GM23338 (cell line): Measurements from ENCODE around the gene CNTNAP5. TPM values are rescaled to one million over a fixed set of nuclear protein-coding genes. Genes with fewer than 3 reads are reported as not detected.

ENCODE experiments used
- ATAC-seq: fragments of 200-7000 bp; cut with Tn5 transposase; 3 replicates; pipeline ENCODE4 v1.9.1; 2020
- DNase-seq: peaks from one replicate; pipeline ENCODE4 v3.0.0-alpha.2; 2015; ENCODE audit warnings: low spot score
- H2AFZ ChIP-seq: fragments of 200-600 bp; sonication (generic); 2 replicates; pipeline ENCODE4 v1.8.0; 2016; ENCODE audit warnings: antibody characterized with exemption, mild to moderate bottlenecking, moderate library complexity
- H3F3A ChIP-seq: fragments of 200-600 bp; sonication (generic); replicated peaks from 2 replicates; pipeline ENCODE4 v1.8.0; 2017; ENCODE audit warnings: antibody characterized with exemption, mixed run types, low read depth
- H3K27ac ChIP-seq: fragments of 200-600 bp; sonication (generic); 2 replicates; pipeline ENCODE4 v1.6.1; 2016; ENCODE audit warnings: low read depth
- H3K27me3 ChIP-seq: fragments of 200-600 bp; sonication (generic); 2 replicates; pipeline ENCODE4 v1.8.0; 2016; ENCODE audit warnings: mild to moderate bottlenecking, mixed run types, moderate library complexity; ENCODE audit not compliant: insufficient read depth
- H3K36me3 ChIP-seq: fragments of 200-600 bp; sonication (generic); 2 replicates; pipeline ENCODE4 v1.8.0; 2016; ENCODE audit warnings: mild to moderate bottlenecking; ENCODE audit not compliant: insufficient read depth
- H3K4me1 ChIP-seq: fragments of 200-600 bp; sonication (generic); 2 replicates; pipeline ENCODE4 v1.8.0; 2016; ENCODE audit warnings: mild to moderate bottlenecking, moderate library complexity; ENCODE audit not compliant: insufficient read depth
- H3K4me2 ChIP-seq: fragments of 200-600 bp; sonication (generic); 2 replicates; pipeline ENCODE4 v1.7.1; 2017; ENCODE audit warnings: mixed run types
- H3K4me3 ChIP-seq: fragments of 200-600 bp; sonication (generic); 2 replicates; pipeline ENCODE4 v1.6.1; 2016; ENCODE audit warnings: mixed run types
- H3K79me2 ChIP-seq: fragments of 200-600 bp; sonication (generic); replicated peaks from 2 replicates; pipeline ENCODE4 v1.8.0; 2017; ENCODE audit warnings: mild to moderate bottlenecking; ENCODE audit not compliant: insufficient read depth
- H3K9me2 ChIP-seq: fragments of 200-600 bp; sonication (generic); 2 replicates; pipeline ENCODE4 v1.8.0; 2017; ENCODE audit not compliant: insufficient read depth
- H4K20me1 ChIP-seq: fragments of 200-600 bp; sonication (generic); replicated peaks from 2 replicates; pipeline ENCODE4 v1.8.0; 2017; ENCODE audit warnings: mild to moderate bottlenecking; ENCODE audit not compliant: insufficient read depth
- H3K27ac Mint-ChIP-seq: 2 replicates; pipeline ENCODE4 v1.8.0; 2020; ENCODE audit warnings: inconsistent platforms, mild to moderate bottlenecking, moderate library complexity, mixed read lengths
- H3K27me3 Mint-ChIP-seq: 3 replicates; pipeline ENCODE4 v1.8.0; 2022; ENCODE audit warnings: low read depth, mild to moderate bottlenecking, moderate library complexity, mixed read lengths, inconsistent platforms; ENCODE audit not compliant: insufficient read depth, poor library complexity
- H3K36me3 Mint-ChIP-seq: 3 replicates; pipeline ENCODE4 v1.8.0; 2021; ENCODE audit warnings: low read depth, mild to moderate bottlenecking, inconsistent platforms, moderate library complexity, mixed read lengths
- H3K4me1 Mint-ChIP-seq: 3 replicates; pipeline ENCODE4 v1.8.0; 2020; ENCODE audit warnings: mild to moderate bottlenecking, inconsistent platforms, mixed read lengths
- H3K4me3 Mint-ChIP-seq: 3 replicates; pipeline ENCODE4 v1.8.0; 2021; ENCODE audit warnings: moderate library complexity, mild to moderate bottlenecking, inconsistent platforms, mixed read lengths
- H3K9me3 Mint-ChIP-seq: 3 replicates; pipeline ENCODE4 v1.8.0; 2020; ENCODE audit warnings: moderate library complexity, mild to moderate bottlenecking, inconsistent platforms, mixed read lengths
- CREB1 ChIP-seq: fragments of 250-450 bp; sonication (Bioruptor Pico); IDR thresholded peaks from 2 replicates; pipeline ENCODE4 v1.5.0; 2020; ENCODE audit warnings: low read depth, mild to moderate bottlenecking, moderate library complexity
- EZH2phosphoT487 ChIP-seq: fragments of 200-600 bp; sonication (generic); IDR thresholded peaks from one replicate; pipeline ENCODE4 v1.8.1; 2018; ENCODE audit warnings: antibody characterized with exemption; ENCODE audit not compliant: unreplicated experiment
- JUNB ChIP-seq: IDR thresholded peaks from one replicate; pipeline ENCODE4 v1.6.1; 2016; ENCODE audit warnings: antibody characterized with exemption; ENCODE audit not compliant: unreplicated experiment
- NANOG ChIP-seq: IDR thresholded peaks from 2 replicates; pipeline ENCODE4 v1.6.1; 2016; ENCODE audit warnings: antibody characterized with exemption, borderline replicate concordance
- POLR2AphosphoS5 ChIP-seq: IDR thresholded peaks from 2 replicates; pipeline ENCODE4 v1.6.1; 2016; ENCODE audit warnings: antibody characterized with exemption, low read depth
- STAT1 ChIP-seq: IDR thresholded peaks from one replicate; pipeline ENCODE4 v1.6.1; 2016; ENCODE audit warnings: antibody characterized with exemption; ENCODE audit not compliant: unreplicated experiment
- ZNF114 ChIP-seq: fragments of 250-450 bp; sonication (Bioruptor Pico); IDR thresholded peaks from 2 replicates; pipeline ENCODE4 v1.5.0; 2020; ENCODE audit warnings: mild to moderate bottlenecking, moderate library complexity
- ZNF331 ChIP-seq: fragments of 250-450 bp; sonication (Bioruptor Pico); IDR thresholded peaks from 2 replicates; pipeline ENCODE4 v1.5.0; 2020; ENCODE audit warnings: low read depth, mild to moderate bottlenecking, moderate library complexity
- polyA plus RNA-seq: library from polyadenylated mRNA; unstranded; fragments of >200 nt; fragmentation: Nextera tagmentation; extraction: Ambion mirVana; gene quantifications from 2 replicates; pipeline ENCODE4 v1.2.1, GENCODE V29; 2016
- total RNA-seq: library from RNA; depleted of rRNA; stranded (reverse); fragments of >200 nt; shearing (Covaris generic); gene quantifications from 2 replicates; pipeline ENCODE4 v1.2.3, GENCODE V29; 2014
- TF ChIP-seq, protein P1 (sequence below): fragments of 250-450 bp; sonication (Bioruptor Pico); IDR thresholded peaks from 2 replicates; pipeline ENCODE4 v1.5.0; 2020; ENCODE audit warnings: mild to moderate bottlenecking, moderate library complexity
- TF ChIP-seq, protein P2 (sequence below): IDR thresholded peaks from one replicate; pipeline ENCODE4 v1.6.1; 2018; ENCODE audit warnings: antibody characterized with exemption; ENCODE audit not compliant: unreplicated experiment
- TF ChIP-seq, protein P3 (sequence below): IDR thresholded peaks from 2 replicates; pipeline ENCODE4 v1.6.1; 2016; ENCODE audit warnings: antibody characterized with exemption

CNTNAP5 gene
- total and polyA plus RNA-seq, 2 experiments from 2014 or later: 0.49 to 0.50 TPM

DNA sequence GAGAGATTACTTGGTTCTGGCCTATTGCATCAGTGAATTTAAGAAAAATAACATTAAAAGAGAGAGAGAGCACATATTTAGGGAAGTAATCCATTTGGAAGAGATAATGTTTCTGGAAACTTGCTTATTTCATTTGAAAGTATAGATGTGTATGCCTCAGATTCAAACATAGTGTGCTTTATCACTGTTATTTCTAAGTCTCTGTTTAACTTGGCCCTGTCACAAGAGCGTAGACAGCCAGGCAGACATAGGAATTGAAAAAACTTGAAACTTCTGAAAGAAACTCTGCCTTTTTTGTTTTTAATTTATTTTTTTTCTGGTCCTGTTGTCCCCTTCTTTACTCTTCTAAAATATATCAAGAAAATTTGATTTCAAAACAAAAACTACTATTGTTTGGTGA, 849.1 kb downstream of the CNTNAP5 start (continued):
- TF ChIP-seq EZH2phosphoT487: no peak
- no peak for TF ChIP-seq STAT1
- TF ChIP-seq POLR2AphosphoS5: no peak
- no peak for TF ChIP-seq NANOG
- TF ChIP-seq JUNB: no peak

DNA sequence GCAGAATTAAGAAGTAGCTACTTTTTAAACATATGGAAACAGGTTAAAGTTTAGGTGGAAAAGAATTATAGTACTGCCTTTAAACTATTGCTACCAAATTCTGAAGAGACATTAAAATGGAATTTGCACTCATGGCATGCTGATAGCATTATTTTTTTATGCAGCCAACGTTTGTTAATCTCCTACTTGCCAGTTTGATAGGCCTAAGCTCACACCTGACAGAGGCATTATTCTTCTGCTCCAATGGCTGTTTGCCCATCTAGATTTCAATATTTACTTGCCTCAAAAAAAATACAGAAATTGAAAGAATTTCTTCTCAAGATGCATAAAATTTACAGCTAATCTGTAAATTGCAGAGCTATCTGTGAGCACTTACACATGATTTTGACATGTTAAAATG, 849.6 kb downstream of the CNTNAP5 start:
- Histone ChIP-seq H3K27ac (no peak overlapping the region), H3K4me2 (no peak overlapping the region), H4K20me1 (no peaks in the 10 kb centered on the region), H3K4me3 (no peak overlapping the region), H3K4me1 (no peaks in the 10 kb centered on the region), H3K27me3 (no peaks in the 10 kb centered on the region), H3F3A (no peaks in the 10 kb centered on the region), H3K79me2 (no peaks in the 10 kb centered on the region), H2AFZ (no peak overlapping the region; the same call in 1 of the 2 replicates), H3K36me3 (no peaks in the 10 kb centered on the region), H3K9me2 (0 out of 2 replicates have a peak, but pooled peaks cover 3% of the 10 kb centered on the region)
- Mint-ChIP-seq H3K27me3 (no peaks in the 10 kb centered on the region), H3K36me3 (no peaks in the 10 kb centered on the region), H3K4me1 (no peaks in the 10 kb centered on the region), H3K9me3 (no peaks in the 10 kb centered on the region), H3K27ac (no peak overlapping the region), H3K4me3 (no peak overlapping the region)
- no peak for DNase-seq
- TF ChIP-seq, protein P1, sequence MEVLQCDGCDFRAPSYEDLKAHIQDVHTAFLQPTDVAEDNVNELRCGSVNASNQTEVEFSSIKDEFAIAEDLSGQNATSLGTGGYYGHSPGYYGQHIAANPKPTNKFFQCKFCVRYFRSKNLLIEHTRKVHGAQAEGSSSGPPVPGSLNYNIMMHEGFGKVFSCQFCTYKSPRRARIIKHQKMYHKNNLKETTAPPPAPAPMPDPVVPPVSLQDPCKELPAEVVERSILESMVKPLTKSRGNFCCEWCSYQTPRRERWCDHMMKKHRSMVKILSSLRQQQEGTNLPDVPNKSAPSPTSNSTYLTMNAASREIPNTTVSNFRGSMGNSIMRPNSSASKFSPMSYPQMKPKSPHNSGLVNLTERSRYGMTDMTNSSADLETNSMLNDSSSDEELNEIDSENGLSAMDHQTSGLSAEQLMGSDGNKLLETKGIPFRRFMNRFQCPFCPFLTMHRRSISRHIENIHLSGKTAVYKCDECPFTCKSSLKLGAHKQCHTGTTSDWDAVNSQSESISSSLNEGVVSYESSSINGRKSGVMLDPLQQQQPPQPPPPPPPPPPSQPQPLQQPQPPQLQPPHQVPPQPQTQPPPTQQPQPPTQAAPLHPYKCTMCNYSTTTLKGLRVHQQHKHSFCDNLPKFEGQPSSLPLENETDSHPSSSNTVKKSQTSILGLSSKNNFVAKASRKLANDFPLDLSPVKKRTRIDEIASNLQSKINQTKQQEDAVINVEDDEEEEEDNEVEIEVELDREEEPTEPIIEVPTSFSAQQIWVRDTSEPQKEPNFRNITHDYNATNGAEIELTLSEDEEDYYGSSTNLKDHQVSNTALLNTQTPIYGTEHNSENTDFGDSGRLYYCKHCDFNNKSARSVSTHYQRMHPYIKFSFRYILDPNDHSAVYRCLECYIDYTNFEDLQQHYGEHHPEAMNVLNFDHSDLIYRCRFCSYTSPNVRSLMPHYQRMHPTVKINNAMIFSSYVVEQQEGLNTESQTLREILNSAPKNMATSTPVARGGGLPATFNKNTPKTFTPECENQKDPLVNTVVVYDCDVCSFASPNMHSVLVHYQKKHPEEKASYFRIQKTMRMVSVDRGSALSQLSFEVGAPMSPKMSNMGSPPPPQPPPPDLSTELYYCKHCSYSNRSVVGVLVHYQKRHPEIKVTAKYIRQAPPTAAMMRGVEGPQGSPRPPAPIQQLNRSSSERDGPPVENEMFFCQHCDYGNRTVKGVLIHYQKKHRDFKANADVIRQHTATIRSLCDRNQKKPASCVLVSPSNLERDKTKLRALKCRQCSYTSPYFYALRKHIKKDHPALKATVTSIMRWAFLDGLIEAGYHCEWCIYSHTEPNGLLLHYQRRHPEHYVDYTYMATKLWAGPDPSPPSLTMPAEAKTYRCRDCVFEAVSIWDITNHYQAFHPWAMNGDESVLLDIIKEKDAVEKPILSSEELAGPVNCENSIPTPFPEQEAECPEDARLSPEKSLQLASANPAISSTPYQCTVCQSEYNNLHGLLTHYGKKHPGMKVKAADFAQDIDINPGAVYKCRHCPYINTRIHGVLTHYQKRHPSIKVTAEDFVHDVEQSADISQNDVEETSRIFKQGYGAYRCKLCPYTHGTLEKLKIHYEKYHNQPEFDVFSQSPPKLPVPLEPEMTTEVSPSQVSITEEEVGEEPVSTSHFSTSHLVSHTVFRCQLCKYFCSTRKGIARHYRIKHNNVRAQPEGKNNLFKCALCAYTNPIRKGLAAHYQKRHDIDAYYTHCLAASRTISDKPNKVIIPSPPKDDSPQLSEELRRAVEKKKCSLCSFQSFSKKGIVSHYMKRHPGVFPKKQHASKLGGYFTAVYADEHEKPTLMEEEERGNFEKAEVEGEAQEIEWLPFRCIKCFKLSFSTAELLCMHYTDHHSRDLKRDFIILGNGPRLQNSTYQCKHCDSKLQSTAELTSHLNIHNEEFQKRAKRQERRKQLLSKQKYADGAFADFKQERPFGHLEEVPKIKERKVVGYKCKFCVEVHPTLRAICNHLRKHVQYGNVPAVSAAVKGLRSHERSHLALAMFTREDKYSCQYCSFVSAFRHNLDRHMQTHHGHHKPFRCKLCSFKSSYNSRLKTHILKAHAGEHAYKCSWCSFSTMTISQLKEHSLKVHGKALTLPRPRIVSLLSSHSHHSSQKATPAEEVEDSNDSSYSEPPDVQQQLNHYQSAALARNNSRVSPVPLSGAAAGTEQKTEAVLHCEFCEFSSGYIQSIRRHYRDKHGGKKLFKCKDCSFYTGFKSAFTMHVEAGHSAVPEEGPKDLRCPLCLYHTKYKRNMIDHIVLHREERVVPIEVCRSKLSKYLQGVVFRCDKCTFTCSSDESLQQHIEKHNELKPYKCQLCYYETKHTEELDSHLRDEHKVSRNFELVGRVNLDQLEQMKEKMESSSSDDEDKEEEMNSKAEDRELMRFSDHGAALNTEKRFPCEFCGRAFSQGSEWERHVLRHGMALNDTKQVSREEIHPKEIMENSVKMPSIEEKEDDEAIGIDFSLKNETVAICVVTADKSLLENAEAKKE: no peak
- no peak for TF ChIP-seq ZNF331 (CRISPR knock-in tag)
- TF ChIP-seq, protein P2, sequence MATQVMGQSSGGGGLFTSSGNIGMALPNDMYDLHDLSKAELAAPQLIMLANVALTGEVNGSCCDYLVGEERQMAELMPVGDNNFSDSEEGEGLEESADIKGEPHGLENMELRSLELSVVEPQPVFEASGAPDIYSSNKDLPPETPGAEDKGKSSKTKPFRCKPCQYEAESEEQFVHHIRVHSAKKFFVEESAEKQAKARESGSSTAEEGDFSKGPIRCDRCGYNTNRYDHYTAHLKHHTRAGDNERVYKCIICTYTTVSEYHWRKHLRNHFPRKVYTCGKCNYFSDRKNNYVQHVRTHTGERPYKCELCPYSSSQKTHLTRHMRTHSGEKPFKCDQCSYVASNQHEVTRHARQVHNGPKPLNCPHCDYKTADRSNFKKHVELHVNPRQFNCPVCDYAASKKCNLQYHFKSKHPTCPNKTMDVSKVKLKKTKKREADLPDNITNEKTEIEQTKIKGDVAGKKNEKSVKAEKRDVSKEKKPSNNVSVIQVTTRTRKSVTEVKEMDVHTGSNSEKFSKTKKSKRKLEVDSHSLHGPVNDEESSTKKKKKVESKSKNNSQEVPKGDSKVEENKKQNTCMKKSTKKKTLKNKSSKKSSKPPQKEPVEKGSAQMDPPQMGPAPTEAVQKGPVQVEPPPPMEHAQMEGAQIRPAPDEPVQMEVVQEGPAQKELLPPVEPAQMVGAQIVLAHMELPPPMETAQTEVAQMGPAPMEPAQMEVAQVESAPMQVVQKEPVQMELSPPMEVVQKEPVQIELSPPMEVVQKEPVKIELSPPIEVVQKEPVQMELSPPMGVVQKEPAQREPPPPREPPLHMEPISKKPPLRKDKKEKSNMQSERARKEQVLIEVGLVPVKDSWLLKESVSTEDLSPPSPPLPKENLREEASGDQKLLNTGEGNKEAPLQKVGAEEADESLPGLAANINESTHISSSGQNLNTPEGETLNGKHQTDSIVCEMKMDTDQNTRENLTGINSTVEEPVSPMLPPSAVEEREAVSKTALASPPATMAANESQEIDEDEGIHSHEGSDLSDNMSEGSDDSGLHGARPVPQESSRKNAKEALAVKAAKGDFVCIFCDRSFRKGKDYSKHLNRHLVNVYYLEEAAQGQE: no peak
- no peak for TF ChIP-seq ZNF114 (CRISPR knock-in tag)
- no peak for TF ChIP-seq CREB1 (CRISPR knock-in tag)
- TF ChIP-seq, protein P3, sequence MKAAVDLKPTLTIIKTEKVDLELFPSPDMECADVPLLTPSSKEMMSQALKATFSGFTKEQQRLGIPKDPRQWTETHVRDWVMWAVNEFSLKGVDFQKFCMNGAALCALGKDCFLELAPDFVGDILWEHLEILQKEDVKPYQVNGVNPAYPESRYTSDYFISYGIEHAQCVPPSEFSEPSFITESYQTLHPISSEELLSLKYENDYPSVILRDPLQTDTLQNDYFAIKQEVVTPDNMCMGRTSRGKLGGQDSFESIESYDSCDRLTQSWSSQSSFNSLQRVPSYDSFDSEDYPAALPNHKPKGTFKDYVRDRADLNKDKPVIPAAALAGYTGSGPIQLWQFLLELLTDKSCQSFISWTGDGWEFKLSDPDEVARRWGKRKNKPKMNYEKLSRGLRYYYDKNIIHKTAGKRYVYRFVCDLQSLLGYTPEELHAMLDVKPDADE: no peak
- TF ChIP-seq EZH2phosphoT487: no peak
- no peak for TF ChIP-seq NANOG
- TF ChIP-seq POLR2AphosphoS5: no peak
- no peak for TF ChIP-seq STAT1
- ATAC-seq: no peak
